ENCODE results near the gene WNK2. TPM values are rescaled to one million over a fixed set of nuclear protein-coding genes. Genes with fewer than 3 reads are reported as not detected.
"Not testable (repeated sequence)": the region's sequence is repeated elsewhere in the genome, so short reads cannot be mapped to it uniquely, and the experiment has no call there.

The WNK2 gene
- total RNA-seq, 2 experiments from 2014 or later = 0.05 TPM; not detected in 1

DNA sequence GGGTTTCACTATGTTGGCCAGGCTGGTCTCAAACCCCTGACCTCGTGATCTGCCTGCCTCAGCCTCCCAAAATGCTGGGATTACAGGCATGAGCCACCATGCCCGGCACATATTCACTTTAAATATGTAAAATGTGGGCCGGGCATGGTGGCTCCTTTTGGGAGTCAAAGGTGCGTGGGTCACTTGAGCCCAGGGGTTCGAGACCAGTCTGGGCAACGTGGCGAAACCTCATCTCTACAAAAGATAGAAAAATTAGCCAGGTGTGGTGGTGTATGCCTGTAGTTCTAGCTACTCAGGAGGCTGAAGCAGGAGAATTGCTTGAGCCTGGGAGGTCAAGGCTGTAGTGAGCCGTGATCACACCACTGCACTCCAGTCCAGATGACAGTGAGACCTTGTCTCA, 67.4 kb downstream of the WNK2 start:
- DNase-seq; POLR2A ChIA-PET; H3K4me1 Mint-ChIP-seq; H3K36me3 Mint-ChIP-seq (ENCODE audit: low read depth); H3K9me3 Mint-ChIP-seq; H3K27me3 Mint-ChIP-seq; H3K27ac Mint-ChIP-seq; H3K4me3 Mint-ChIP-seq; CTCF ChIA-PET: not testable (repeated sequence)

DNA sequence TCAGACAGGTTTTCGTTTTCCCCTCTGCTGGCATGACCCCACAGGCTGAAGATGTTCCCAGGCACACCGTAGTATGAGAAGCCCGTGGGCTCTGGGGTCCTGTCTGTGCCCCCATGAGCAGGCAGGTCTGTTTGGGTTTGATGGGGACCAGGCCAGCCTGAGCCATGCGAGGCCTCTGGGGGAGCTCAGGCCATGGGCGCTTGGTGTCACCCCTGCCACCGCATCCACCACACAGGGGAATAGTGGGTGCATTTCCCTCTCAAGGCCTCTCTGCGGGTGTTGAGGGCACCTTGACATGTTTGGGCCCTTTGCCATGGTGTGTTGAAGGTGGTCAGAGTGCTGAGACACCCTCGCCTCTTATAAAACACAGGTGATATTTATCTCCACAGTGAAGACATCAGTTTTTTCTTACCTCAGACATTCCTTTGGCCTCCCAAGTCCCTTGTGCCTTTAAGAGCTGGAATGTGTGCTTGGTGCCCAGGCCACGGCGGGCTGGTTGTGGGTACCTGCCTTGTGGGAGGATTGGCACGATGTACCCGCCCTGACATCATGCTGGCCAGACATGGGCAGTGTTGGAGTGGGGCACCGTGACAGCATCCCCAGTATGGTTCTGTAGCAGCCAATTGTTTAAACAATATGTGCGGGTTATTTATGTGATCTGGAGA, 68.3 kb downstream of the WNK2 start:
- no peak overlapping the region for H3K27ac Mint-ChIP-seq
- no peaks in the 10 kb centered on the region for H3K9me3 Mint-ChIP-seq
- no peaks in the 10 kb centered on the region for H3K27me3 Mint-ChIP-seq
- H3K4me3 Mint-ChIP-seq = no peak overlapping the region
- CTCF ChIA-PET = no interaction called here
- POLR2A ChIA-PET = no interaction called here
- H3K36me3 Mint-ChIP-seq (ENCODE audit: low read depth) = no peaks in the 10 kb centered on the region
- DNase-seq = no peak
- no peaks in the 10 kb centered on the region for H3K4me1 Mint-ChIP-seq

DNA sequence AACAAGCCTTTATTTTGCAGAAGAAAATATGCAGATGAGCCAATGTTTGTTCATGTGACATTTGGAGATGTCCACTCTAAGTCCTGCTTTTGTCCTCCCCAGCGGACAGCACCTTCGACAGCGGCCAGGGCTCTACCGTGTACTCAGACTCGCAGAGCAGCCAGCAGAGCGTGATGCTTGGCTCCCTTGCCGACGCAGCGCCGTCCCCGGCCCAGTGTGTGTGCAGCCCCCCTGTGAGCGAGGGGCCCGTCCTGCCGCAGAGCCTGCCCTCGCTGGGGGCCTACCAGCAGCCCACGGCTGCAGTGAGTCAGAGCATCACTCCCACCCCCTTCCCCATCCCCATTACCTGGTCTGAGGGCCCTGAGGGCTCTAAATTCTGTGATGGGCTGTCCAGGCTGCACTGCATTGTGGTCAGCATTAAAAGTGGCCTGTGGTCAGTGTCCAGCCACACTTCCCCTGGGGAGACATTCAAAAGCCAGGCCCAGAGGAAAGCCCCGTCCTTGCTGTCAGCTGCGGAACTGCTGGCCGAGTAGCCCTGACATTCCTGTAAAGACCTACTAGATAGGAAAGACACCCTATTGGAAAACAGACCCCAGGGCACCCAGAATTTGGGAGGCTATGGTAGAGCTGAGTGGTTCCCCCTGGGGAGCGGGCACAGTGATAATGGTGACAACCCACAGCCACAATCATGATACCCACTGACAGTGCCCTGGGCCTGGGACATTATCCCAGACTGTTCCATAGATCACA, 69.0 kb downstream of the WNK2 start:
- H3K4me3 Mint-ChIP-seq = no peak overlapping the region
- no peak overlapping the region for H3K27ac Mint-ChIP-seq
- no peaks in the 10 kb centered on the region for H3K27me3 Mint-ChIP-seq
- no peaks in the 10 kb centered on the region for H3K36me3 Mint-ChIP-seq (ENCODE audit: low read depth)
- CTCF ChIA-PET = no interaction called here
- POLR2A ChIA-PET = no interaction called here
- no peaks in the 10 kb centered on the region for H3K4me1 Mint-ChIP-seq
- no peaks in the 10 kb centered on the region for H3K9me3 Mint-ChIP-seq
- DNase-seq = no peak

DNA sequence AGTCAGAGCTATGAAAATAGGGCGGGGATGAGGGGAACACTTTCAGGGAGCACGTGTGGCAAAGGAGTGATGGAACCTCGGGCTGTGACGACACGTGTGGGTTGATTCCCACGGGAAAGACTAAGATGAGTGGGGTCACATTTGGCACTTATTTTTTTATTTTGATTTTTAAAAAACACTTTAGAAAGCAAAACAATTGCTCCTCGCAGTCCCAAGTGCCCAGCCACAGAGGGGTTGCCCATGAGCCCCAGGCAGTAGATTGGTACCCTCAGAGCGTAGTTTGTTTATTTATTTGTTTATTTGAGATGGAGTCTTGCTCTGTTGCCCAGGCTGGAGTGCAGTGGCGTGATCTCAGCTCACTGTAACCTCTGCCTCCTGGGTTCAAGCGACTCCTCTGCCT, 69.7 kb downstream of the WNK2 start:
- POLR2A ChIA-PET = no interaction called here
- no peak for DNase-seq
- no peaks in the 10 kb centered on the region for H3K9me3 Mint-ChIP-seq
- H3K4me3 Mint-ChIP-seq = no peak overlapping the region
- H3K27me3 Mint-ChIP-seq = no peaks in the 10 kb centered on the region
- H3K36me3 Mint-ChIP-seq (ENCODE audit: low read depth) = no peaks in the 10 kb centered on the region
- H3K4me1 Mint-ChIP-seq = no peaks in the 10 kb centered on the region
- CTCF ChIA-PET = no interaction called here
- no peak overlapping the region for H3K27ac Mint-ChIP-seq

DNA sequence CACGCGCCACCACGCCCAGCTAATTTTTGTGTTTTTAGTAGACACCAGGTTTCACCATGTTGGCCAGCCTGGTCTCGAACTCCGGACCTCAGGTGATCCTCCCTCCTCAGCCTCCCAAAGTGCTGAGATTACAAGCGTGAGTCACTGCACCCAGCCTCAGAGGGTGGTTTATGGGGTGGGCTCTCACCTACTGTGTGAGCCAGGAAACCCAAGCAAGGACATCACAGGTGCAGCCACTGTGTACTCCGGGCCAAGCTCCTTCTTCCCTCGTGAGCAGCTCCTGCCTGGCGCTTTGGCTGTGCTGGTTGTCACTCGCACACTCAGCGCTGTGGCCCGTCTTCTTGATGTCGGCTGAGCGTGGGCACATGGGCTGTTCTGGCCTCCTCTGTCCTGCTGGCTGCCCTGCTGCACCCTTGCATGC, 70.1 kb downstream of the WNK2 start:
- CTCF ChIA-PET = no interaction called here
- POLR2A ChIA-PET = no interaction called here
- Mint-ChIP-seq H3K4me3 (no peak overlapping the region), H3K27ac (no peak overlapping the region), H3K36me3 (ENCODE audit: low read depth) (no peaks in the 10 kb centered on the region), H3K4me1 (no peaks in the 10 kb centered on the region), H3K9me3 (no peaks in the 10 kb centered on the region), H3K27me3 (no peaks in the 10 kb centered on the region)
- no peak for DNase-seq

DNA sequence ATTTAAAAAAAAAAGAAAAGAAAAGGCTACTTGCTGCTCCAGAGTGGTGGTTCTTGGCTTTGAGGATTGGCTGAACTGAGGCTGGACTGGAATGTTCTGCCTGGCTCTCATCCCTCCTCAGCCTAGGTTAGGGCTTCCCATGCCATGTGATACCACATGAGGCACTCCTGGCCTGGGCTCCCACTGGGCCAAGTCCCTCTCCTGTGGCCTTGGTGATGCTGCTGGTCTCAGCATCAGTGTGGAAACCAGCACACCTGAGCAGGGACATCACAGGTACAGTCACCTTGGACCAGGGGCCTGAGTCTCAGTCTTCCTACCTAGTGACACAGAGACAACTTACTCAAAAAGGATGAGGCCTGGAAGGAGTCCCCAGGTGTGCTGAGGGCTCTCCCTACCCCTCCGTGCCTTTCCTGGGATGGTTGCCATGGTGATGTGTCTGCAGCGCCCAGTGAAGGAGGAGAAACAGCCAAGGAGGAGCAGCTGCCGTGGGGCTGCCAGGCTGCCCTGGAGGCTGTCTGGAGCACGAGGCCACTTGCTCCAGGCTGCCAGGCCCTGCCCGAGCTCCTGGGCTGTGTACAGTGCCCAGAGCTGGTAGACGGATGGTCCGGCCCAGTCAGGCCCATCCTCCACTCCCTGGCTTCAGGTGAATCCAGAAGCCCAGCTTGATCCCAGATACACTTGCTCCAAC, 71.0 kb downstream of the WNK2 start:
- CTCF ChIA-PET = no interaction called here

DNA sequence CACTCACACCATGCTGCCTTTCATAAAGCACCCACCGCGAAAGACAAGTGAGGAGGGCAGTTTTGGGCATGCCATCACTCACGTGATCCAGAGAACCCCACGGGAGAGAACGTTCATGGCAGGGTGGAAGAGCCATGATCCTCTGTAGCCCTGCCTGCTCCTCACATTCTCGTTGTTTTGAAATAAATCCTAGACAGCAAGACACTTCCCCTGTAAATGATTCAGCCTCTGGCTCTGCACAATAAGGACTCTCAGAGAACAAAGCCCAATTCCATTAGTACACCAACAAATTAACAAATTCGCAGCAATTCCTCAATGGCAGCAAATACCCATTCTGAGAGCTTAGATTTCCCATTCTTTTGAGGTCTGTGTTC, 71.5 kb downstream of the WNK2 start:
- DNase-seq = no peak
- Mint-ChIP-seq H3K4me3 (no peak overlapping the region), H3K4me1 (no peaks in the 10 kb centered on the region), H3K27me3 (no peaks in the 10 kb centered on the region), H3K9me3 (no peaks in the 10 kb centered on the region), H3K27ac (no peak overlapping the region), H3K36me3 (ENCODE audit: low read depth) (no peaks in the 10 kb centered on the region)
- ChIA-PET POLR2A (no interaction called here), CTCF (no interaction called here)

More for the DNA sequence above, 71.0 kb downstream of the WNK2 start:
- Mint-ChIP-seq H3K4me1 (no peaks in the 10 kb centered on the region), H3K36me3 (ENCODE audit: low read depth) (no peaks in the 10 kb centered on the region), H3K9me3 (no peaks in the 10 kb centered on the region), H3K27me3 (no peaks in the 10 kb centered on the region), H3K27ac (no peak overlapping the region), H3K4me3 (no peak overlapping the region)
- DNase-seq = no peak
- POLR2A ChIA-PET = no interaction called here

DNA sequence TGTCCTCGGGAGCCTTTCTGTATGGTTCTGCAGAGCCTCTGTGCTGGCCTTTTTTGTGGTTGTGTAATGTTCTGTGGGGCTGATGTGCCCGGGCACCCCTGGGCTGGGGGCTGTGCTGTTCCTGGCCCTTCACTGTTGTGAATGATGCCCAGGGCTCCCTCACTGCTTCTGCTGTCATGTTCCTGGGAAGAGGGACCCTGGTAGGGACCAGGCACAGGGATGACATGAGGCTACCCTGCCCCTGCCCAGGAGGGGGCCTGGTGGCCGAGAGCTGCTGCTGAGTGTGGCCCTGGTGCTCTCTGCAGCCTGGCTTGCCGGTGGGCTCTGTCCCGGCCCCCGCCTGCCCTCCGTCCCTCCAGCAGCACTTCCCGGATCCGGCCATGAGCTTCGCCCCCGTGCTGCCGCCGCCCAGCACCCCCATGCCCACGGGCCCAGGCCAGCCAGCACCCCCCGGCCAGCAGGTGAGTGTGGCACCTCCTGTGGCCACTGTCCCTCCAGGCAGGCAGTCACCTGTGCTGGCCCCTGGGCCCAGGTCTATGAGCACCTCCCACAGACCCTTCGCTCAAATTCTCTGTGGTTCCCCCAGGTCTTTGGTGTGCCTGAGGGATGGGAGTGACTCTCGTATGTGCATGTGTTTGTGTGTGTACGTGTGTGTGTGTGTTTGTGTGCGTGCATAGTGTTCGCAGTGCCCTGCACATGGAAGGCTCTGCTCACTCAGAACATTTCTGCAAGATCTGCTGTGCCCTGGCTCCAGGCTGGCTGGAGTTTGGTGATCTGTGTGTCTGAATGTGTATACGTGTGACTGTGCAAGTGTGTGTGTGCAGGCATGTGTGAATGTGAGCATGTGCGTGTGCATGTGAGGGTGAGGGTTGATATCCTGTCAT, 72.3 kb downstream of the WNK2 start:
- no peak for DNase-seq
- H3K36me3 Mint-ChIP-seq (ENCODE audit: low read depth) = no peaks in the 10 kb centered on the region
- H3K27ac Mint-ChIP-seq = no peak overlapping the region
- POLR2A ChIA-PET = no interaction called here
- no peaks in the 10 kb centered on the region for H3K27me3 Mint-ChIP-seq
- no peak overlapping the region for H3K4me3 Mint-ChIP-seq
- no peaks in the 10 kb centered on the region for H3K4me1 Mint-ChIP-seq
- CTCF ChIA-PET = no interaction called here
- H3K9me3 Mint-ChIP-seq = no peaks in the 10 kb centered on the region

DNA sequence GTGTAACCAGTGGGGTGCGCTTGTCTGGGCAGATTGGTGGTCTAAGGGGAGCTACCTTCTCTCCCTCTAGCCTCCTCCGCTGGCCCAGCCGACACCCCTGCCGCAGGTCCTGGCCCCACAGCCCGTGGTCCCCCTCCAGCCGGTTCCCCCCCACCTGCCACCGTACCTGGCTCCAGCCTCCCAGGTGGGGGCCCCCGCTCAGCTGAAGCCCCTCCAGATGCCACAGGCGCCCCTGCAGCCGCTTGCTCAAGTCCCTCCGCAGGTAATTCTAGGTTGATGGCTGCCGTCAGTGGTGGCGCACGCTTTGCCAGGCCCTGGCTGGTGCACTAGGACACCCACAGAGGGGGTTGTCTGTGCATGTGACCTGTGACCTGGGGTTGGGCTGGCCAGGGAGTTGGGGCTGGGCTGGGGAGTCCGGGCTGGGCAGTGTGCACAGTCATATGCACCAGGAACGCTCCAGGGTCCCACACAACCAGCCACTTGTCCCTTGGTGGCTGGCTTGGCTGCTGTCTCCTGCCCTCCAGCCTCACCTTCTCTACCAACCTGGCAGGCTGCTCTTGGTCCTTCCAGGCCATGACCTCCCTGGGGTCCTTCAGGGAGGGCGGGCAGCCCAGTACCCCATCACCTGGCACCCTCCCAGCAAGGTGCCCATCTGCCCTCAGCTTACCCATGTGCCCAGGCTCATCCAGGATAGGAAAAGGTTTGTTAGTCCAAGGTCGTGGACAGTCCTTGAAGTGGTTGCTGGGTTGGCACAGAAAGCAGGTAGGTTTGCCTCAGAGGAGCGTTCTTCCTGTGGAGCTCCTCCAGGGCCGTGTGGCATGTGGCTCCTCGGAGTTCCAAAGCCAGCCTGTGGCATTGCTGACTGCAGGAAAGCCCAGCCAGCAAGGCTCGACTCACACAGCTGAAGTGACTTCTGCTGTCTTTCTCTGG, 73.2 kb downstream of the WNK2 start:
- Mint-ChIP-seq H3K27me3 (no peaks in the 10 kb centered on the region), H3K9me3 (no peaks in the 10 kb centered on the region), H3K4me3 (no peak overlapping the region), H3K4me1 (no peaks in the 10 kb centered on the region), H3K36me3 (ENCODE audit: low read depth) (no peaks in the 10 kb centered on the region), H3K27ac (no peak overlapping the region)
- ChIA-PET CTCF (no interaction called here), POLR2A (no interaction called here)
- DNase-seq = peak; percentile 9

DNA sequence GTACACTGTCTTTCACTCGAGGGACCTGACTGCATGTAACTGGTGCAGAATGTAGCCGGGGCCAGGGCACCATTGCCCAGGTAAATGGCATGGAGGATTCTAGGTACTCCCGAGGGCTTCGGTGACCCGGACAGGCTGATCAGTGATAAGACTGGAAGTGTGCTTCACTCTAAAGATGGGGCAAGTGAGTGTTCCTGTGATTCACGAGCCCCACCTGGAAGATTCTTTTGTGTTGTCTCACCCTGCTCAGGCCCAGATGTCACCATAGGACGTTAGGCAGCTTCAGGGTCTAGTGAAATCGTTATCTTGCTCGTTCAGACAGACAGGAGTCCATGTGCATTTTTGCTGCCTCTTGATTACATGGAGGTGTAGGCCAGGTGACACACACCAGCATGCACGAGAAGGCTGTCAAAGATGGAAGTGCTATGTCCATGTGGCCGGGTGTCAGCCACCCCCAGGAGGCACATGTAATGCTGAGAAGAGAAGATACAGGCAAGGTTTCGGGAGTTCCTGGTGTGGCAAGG, 73.9 kb downstream of the WNK2 start:
- ChIA-PET CTCF (no interaction called here), POLR2A (no interaction called here)
- no peak overlapping the region for H3K4me3 Mint-ChIP-seq
- peak; percentile 8 for DNase-seq
- no peaks in the 10 kb centered on the region for H3K27me3 Mint-ChIP-seq
- H3K9me3 Mint-ChIP-seq = no peaks in the 10 kb centered on the region
- no peaks in the 10 kb centered on the region for H3K4me1 Mint-ChIP-seq
- H3K36me3 Mint-ChIP-seq (ENCODE audit: low read depth) = no peaks in the 10 kb centered on the region
- no peak overlapping the region for H3K27ac Mint-ChIP-seq

DNA sequence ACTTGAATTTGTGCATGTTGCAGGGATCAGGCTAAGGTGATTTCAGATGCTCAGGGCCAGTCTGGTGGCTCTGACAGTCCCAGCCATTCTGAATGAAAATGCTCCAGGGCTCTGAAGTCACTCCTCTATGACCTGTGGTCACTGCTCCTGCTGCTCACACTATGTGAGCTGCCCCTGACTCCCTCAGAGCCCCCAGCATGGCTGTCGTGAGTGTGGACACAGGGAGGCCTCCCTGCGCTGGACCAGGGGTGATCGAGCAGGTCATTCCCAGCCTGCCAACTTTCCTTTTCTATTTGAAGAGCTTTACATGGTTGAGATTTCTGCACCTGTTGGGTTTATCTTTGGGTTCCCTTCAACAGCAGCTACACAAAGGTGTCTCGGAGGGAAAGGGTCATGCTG, 74.5 kb downstream of the WNK2 start:
- CTCF ChIA-PET = no interaction called here
- Mint-ChIP-seq H3K36me3 (ENCODE audit: low read depth) (no peaks in the 10 kb centered on the region), H3K4me3 (no peak overlapping the region), H3K4me1 (no peaks in the 10 kb centered on the region), H3K9me3 (no peaks in the 10 kb centered on the region), H3K27me3 (no peaks in the 10 kb centered on the region), H3K27ac (no peak overlapping the region)
- POLR2A ChIA-PET = no interaction called here
- DNase-seq = peak; percentile 4

DNA sequence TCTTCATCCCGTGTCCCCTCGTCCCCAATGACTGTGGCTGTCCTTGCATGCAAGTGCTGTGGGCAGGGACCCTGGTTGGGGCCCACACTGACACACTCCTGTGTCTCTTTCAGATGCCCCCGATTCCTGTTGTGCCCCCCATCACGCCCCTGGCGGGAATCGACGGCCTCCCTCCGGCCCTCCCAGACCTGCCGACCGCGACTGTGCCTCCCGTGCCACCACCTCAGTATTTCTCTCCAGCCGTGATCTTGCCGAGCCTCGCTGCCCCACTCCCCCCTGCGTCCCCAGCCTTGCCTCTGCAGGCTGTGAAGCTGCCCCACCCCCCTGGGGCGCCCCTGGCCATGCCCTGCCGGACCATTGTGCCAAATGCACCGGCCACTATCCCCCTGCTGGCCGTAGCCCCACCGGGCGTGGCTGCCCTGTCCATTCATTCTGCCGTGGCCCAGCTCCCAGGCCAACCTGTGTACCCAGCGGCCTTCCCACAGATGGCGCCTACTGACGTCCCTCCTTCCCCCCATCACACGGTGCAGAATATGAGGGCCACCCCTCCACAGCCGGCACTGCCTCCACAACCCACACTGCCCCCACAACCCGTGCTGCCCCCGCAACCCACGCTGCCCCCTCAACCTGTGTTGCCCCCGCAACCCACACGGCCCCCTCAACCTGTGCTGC, 75.0 kb downstream of the WNK2 start:
- ChIA-PET CTCF (no interaction called here), POLR2A (no interaction called here)
- H3K4me3 Mint-ChIP-seq = no peak overlapping the region
- no peak overlapping the region for H3K27ac Mint-ChIP-seq
- H3K4me1 Mint-ChIP-seq = no peaks in the 10 kb centered on the region
- H3K27me3 Mint-ChIP-seq = no peaks in the 10 kb centered on the region
- DNase-seq = peak; percentile 9
- H3K36me3 Mint-ChIP-seq (ENCODE audit: low read depth) = no peaks in the 10 kb centered on the region
- H3K9me3 Mint-ChIP-seq = no peaks in the 10 kb centered on the region

Measured in activated CD4-positive, alpha-beta memory T cell treated with anti-CD3 and anti-CD28 coated beads, Interleukin-2, amount 10 ng/mL, durations not matched to agents 7 days and 5 days (primary cell).